Globus pallidus (tissue), 1 donor: ENCODE data around the gene RELCH.

ENCODE experiments used
- DNase-seq: peaks from one replicate; pipeline ENCODE4 v3.0.0-alpha.2; 2015; ENCODE audit warnings: low spot score

The RELCH gene

GRCh38 chr18:62338446-62339105, 151.5 kb downstream of the RELCH start:
- DNase-seq, result no peak

GRCh38 chr18:62339106-62339988, 152.3 kb downstream of the RELCH start:
- DNase-seq, result no peak

- DNase-seq, result no peak
Measured at GRCh38 chr18:62340996-62341395, 153.9 kb downstream of the RELCH start.

GRCh38 chr18:62341473-62341872, 154.4 kb downstream of the RELCH start:
- DNase-seq, result no peak

- DNase-seq, result no peak
Measured at GRCh38 chr18:62342884-62343283, 155.8 kb downstream of the RELCH start.

- DNase-seq, result no peak
Measured at GRCh38 chr18:62343316-62343715, 156.3 kb downstream of the RELCH start.

GRCh38 chr18:62345909-62346308, 158.9 kb downstream of the RELCH start:
- no peak for DNase-seq

- no peak for DNase-seq
Measured at GRCh38 chr18:62346333-62347088, 159.5 kb downstream of the RELCH start.

- DNase-seq, result no peak
Measured at GRCh38 chr18:62347089-62347506, 160.0 kb downstream of the RELCH start.

GRCh38 chr18:62348474-62348873, 161.4 kb downstream of the RELCH start:
- DNase-seq, result no peak

GRCh38 chr18:62353170-62353569, 166.1 kb downstream of the RELCH start:
- DNase-seq, result no peak

GRCh38 chr18:62354151-62354550, 167.1 kb downstream of the RELCH start:
- DNase-seq, result no peak

- DNase-seq, result no peak
Measured at GRCh38 chr18:62357079-62357719, 170.1 kb downstream of the RELCH start.
